ENCODE data around the gene PRCC.
"Not testable (repeated sequence)": the region's sequence is repeated elsewhere in the genome, so short reads cannot be mapped to it uniquely, and the experiment has no call there.

The PRCC gene

DNA sequence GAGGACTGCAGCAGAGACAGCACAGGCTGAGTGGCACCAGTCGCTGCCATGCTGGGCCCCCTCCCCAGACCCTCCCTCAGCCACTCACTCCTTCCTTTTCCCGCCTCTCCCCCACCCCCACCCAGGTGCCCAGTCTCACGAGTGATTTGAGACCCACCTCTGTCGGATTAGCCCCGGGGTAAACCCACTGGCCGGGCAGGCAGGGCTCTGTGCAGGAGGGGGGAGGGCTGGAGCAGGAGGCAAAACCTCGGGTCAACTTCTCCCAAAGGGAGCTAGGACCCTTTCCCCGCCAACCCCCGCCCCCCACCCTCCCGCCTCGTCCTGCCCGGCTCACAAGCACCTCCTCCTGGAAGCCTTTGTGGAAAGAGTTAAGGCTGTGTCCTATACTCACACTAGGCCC lies 23.0 kb upstream of the PRCC start:
- DNase-seq (ENCODE audit: low read depth, low spot score) = no peak

DNA sequence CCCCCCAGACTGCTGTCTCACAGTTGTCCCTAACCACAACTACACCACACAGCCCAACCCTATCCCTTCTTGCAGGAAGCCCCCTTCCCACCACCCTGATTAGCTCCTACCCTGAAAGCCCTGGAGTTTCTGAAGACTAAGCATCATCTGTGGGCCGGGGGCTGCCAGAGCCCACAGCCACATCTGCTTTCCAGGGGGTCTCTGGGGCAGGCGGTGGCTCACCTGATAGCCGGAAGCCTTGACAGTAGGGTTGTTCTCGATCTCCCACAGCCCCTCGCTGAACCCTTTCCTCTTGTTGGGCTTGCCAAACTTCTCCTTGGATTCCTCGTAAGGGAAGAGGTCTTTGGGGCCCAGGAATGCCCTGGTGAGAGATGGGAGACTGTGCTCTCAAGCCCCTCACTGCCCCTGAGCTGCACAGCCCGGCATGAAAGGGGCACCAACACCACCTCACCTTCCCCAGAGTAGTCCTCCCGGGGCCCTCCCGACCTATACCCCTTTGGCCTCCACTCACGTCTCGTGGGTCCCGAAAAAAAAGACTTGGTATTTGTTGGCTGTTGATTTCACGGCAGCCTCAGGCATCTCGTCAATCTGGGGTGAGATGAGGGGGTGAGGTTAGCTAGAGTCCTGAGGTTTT lies 22.4 kb upstream of the PRCC start:
- no peak for DNase-seq (ENCODE audit: low read depth, low spot score)

DNA sequence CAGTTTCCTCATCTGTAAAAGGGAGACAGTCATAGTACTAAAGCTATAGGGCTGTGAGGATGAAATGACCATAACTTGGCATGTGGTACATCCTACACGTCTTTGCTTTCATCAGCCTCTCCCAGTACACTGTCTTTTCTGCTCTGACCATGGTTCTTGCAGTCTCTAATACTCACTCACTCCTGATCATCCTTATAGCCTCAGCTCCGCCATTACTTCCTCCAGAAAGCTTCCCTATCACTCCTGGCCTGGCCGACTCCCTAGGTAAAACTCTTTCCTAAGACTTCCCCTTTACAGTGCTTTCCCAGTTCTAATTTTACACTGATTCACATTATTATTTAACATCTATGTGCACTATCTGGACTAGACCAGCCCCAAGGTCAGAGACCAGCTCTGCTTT lies 21.5 kb upstream of the PRCC start:
- no peak for DNase-seq (ENCODE audit: low read depth, low spot score)

DNA sequence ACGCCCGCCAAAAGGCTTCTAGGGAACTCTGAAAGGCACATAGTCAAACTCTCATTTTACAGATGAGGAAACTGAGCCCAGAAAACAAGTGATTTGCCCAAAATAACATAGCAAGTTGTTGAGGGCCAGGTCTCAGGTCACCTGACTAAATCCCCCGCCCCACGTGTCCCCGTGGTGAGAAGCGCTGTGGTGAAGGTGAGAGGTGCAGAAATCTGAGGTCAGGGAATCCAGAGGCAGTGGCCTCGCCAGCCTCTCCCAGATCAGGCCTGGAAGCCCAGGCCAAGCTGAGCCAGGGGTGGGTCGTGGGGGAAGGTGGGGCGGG lies 21.0 kb upstream of the PRCC start:
- DNase-seq (ENCODE audit: low read depth, low spot score) = no peak

DNA sequence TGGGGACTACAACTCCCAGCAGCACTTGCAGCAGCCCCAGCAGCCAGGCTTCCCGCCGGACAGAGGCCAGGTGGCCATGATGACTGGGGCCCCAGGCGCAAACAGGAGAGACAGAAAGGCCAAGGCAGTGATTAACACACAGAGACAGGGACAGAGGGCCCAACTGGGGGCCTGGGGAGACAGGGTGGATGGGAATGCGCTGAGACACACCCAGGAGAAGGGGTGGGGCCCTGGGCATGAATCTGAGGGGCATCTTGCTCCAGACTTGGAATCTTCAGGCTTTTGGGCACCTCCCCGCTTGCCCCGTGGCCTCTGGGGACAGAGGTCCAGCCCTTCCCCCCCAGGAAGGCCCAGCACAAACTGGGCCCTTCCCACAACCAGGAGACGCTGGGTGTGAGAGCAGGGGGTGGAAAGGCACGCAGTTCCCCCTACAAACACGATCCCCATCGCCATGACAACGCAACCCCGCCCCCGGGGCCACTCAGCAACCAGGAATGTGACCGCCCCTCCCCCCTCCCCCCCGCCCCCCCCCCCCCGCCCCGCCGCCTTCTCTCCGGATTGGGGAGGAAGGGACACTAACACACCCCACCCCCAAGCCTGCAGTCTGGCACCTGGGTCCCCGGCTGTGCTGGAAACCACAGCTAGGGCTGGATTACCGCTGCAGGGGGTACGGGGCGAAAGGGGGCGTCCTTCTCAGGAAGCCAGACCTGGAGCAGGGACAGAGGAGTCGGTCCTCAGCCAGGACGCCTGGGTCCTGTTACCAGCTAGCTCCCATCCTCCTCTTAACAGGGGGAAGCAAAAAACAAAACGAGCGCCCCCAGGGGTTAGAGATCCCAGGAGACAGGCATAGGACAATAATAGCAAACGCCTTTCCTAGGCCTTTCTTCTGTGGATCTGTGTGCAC lies 20.4 kb upstream of the PRCC start:
- no peak for DNase-seq (ENCODE audit: low read depth, low spot score)

DNA sequence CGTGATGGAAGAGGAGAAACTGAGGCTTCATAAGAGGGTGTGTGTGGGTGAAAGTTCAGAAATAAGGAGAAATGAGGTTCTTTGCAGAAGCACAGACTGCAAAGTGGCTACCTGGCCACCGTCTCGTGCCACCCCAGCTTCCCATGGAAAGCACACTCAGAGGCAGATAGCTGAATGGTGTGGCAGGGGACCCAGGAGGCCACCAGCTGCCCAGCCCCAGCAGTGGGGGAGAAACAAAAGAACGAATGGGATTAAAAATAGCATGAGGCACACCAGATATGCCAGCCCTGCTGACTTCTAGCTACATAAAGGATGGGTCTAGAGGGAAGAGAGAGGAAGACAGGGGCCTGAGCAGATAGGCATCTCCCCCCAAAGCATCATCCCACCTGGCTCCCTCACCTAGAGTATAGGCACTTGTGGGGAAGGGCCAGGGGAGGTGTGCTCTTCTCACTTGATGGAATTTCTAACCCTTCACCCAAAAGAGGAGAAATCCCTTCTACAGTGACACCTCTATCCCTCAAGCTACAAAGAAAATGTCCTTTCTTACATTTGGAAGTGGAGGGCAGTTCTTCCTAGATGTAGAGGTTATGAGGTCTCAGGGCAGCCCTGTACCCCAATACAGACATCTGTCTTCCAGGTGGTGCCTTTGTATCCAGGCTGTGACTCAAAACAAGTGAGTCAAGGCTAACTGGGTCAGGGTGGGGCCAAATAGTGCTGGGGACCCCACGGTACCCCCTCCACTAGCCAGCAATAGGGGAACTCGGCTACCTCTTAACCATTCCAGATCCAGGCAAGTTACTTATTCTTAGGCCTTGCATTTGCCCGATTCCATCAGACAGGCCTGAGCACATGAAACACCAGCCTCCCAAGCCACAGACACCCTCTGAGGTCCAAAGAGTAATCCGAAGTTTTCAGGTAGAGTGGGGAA lies 19.3 kb upstream of the PRCC start:
- no peak for DNase-seq (ENCODE audit: low read depth, low spot score)

DNA sequence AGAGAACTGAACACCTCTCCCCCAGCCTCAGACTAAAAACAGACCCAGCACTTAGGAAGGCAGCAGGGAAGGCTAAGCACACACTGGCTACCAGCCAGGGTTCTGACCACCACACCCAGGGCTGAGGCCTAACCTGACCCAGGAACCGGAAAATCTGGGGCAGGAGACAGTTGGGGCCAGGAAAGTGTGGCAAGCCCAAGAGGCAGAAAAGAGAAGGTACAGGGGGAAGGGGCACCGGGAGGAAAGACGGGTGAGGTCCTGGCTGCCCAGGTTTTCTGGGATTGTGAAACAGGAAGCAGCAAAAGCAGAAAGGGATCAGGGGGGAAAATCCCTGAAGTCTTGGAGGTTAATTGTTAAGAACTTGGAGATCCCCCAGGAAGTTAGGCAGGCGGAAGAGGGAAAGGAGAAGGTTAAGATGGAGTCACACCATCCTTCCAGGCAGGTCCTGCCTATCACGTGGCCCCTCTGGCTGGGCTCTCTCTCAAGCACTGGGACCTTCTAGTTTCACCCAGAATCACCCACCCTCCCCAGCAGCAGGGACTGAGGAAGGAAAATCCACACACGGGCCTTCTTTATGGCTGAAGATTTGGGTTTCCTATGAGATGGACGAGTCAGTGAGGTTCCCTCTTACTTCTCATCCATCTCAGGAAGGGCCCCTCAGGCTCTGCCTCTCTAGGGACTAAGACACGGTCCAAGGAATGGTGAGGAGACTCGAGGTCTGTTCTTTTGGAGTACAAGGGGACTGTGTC lies 18.5 kb upstream of the PRCC start:
- DNase-seq (ENCODE audit: low read depth, low spot score) = no peak

DNA sequence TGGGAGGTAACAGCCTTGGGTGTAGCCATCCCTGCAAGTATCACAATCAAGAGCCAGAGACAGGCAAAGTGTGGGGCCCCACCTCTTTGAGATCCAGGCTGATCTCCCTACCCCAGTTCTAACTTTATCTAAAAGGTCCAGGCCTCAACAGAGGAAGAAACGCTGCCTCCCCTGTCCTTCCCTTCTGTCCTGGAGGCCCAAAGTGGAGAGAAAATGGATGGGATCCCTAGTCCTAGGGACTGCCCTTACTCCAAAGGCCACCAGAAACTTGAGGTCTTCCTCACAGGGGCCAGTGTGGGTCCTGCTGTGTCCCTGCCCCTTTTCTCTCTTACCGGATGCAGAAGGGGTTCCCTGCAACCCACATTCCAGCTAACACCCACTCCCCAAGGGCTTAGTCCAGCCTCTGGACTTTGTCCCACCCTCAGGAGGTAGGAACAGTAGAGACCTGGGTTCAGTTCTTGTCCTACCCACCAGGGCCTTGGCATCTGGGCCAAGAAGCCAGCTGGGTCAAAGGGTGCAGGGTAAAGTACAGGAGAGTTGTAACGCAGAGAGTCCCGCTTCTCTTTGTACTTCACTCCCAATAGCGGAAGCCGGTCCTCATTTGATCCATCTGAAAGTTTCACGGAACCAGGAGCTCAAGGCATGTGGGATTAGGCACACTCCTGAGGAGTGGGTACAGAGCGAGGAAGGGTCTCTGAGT lies 17.8 kb upstream of the PRCC start:
- no peak for DNase-seq (ENCODE audit: low read depth, low spot score)

DNA sequence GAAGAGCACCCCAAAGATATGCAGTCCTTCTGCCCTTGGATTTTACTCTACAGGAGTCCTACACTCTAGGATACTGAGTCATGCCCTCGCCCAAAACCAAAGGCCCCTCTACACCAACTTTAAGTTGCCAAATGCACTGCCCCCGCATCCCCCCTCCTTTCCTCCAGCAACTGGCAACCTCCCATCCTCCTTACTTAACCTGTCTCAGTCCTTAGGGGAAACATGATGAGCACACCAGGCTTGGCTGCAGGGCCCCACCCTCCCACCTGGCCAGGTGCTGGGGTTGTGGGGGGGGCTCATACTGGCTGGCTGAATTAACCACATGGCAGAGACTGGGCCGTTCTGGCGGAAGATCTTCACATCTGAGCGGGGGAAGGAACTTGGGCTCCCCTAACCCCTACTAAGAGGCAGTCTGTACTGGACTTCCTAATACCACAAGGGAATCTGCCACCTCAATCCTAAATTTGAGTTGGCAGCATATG lies 17.1 kb upstream of the PRCC start:
- DNase-seq (ENCODE audit: low read depth, low spot score) = peak; percentile 17

DNA sequence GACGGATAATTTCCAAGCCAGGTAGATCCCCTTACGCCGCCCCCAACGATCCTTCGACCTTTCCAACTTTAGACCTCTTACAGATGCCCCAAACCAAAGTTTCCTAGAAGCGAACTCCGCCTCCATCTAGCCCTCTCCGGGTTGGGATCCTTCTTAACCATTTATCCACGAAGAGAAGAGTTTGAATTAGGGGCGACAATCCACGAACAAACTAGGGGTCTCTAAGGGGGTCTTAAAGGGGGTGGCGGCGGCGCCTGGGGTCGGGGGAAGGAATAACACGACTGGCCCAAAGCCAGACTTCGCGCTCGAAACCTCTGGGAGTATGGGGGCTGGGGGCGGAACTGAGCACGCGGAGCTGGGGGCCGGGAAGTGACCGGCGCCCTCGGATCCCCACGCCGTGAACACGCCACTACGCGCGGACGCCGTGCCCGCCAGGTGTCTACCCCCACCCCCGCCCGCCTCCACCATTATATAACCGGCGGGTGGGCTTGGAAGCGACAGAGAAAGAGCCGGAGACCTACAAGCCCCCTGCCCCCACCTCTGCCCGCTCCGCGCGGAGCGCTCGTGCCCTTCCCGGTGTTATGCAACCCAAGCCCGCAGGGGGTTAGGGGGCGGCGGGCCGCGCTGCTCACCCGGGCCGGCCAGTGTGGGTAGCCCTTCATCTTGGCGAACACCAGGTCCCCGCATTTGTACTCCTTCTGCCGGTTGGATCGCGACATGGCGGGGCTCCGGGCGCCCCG lies 16.5 kb upstream of the PRCC start:
- DNase-seq (ENCODE audit: low read depth, low spot score) = no peak

DNA sequence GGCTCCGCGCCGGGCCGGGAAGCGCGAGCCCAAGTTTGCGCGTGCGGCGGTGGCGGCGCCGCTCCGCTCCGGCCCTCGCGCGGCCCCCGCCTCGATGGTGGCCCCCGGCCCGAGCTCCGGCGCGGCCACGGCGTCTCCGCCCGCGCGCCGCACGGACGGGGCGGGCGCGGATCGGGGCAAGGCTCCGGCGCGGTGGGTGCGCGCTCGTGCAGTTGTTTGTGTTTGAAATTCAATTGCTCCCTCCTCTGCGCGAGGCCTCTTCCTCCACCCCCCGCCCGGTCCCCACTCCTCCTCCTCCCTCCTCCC lies 15.9 kb upstream of the PRCC start, which contains the start of gene HDGF:
TSS of gene HDGF (minus strand) at position 225 of the 306 bp plus-strand sequence. CDS start 246 bp downstream, outside the sequence.
- no peak for DNase-seq (ENCODE audit: low read depth, low spot score)

DNA sequence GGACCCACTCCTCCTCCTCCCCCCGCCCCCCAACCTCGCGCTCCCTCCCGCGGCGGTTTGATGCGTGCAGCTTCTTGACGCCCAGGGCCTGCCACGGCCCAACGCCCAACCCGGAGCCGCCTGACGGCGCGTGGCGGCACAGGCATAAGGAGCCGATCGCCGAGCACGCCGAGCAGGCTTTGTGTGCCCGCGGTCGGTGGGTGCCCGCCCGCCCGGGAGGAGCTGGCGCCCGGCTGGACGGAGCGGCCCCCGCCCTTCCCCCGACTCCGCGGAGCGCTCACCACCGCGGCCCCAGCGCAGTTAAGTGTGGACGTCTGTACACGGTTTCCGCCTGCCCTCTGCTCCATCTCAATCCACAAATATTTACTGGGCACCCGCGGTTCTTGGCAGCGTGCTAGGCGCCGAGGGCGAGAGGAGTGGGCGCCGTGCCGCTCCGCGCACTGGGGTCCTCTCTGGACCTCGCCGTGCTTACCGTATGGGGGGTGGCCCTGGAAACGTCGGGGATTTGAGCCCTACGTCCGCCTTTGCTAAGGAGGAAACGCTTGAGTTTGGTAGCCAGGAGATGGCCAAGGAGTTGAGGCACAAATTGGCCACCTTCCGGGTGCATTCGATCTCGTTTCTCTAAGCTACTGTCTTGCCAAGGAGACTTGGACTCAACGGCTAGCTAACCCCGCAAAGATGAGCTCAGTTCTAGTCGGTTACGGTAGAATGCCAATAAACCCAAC lies 15.4 kb upstream of the PRCC start:
- DNase-seq (ENCODE audit: low read depth, low spot score) = peak; percentile 98

DNA sequence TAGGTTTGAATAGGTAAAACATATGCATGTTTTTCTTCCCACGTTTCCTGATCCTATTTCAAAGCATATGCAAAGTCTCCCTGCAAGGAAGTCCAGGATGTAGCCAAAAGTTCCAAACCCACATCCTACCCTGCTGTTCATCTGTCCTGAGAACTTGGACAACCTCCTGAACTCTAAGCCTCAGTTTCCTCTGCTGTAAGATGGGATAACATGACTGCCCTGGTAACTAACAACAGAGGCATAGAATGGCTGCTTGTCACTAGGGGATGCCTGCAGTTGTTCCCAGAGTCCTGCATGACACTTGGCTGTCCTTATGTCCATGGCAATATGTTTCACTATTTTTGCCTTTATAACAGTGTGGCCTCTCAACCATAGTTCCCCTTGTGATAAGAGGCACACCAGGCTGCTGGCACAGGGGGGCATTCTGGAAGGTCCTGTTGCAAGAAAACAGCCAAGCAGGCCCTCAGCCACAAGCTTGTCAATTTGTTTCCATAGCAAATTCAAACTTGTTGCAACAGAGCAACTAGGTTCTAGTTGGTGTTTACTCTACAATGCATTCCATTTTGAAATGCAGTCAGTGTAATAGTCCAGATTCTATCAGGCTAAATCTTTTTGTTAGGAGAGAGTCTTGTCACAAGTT lies 14.4 kb upstream of the PRCC start:
- DNase-seq (ENCODE audit: low read depth, low spot score) = no peak

DNA sequence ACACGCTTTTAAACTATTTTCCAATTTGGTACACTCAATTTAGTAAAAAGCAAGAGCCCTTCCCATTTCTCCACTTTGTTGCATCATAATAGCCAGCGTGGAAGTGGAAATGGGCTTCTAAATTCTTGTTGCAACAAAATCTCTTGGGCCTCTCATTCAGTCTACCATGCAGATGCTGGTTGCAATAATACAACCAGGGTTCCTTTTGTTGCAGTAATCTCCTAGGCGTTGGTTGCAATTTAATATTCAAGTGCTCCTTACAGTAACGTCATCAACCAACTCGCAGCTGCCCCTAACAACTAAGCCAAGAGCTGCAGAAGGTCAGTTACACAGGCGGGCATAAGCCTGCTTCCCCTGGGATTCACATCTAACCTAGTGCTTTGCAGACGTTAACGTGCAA lies 13.1 kb upstream of the PRCC start:
- no peak for DNase-seq (ENCODE audit: low read depth, low spot score)

DNA sequence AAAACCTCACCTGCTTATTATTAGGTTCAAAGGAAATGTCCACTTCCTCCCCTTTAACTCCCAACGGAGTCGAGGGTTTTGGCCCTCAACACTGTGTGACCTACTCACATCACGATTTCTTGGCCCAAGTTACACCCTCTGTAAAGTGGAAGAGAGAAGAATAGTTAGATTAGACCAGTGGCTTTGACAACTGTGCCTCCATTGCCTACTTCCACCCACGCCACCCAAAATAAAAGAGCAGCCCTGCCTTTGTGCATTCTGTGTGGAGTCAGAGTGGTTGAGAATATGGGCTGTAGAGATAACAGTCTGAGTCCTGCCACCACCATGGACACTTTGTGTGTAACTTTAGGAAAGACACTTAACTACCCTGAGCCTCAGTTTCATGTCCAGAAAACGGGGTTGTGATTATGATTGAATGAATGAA lies 11.8 kb upstream of the PRCC start:
- DNase-seq (ENCODE audit: low read depth, low spot score) = no peak

DNA sequence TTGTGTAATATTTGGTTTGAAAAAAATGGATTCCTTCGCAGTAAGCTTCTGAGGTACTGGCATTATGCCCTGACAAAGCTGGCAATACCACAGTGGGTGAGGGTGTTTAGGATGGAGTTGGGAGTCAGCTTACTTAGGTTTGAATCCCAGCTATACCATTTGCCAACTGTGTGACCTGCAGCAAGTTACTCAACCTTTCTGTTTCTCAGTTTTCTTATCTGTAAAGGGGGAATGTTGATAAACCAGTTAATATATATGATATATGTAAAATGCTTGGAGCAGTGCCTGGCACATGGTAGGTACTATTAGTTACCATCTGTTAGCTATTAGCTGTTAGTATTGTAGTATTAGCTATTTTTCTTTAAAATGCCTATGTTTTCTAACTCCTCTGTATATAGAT lies 11.0 kb upstream of the PRCC start:
- DNase-seq (ENCODE audit: low read depth, low spot score) = no peak

DNA sequence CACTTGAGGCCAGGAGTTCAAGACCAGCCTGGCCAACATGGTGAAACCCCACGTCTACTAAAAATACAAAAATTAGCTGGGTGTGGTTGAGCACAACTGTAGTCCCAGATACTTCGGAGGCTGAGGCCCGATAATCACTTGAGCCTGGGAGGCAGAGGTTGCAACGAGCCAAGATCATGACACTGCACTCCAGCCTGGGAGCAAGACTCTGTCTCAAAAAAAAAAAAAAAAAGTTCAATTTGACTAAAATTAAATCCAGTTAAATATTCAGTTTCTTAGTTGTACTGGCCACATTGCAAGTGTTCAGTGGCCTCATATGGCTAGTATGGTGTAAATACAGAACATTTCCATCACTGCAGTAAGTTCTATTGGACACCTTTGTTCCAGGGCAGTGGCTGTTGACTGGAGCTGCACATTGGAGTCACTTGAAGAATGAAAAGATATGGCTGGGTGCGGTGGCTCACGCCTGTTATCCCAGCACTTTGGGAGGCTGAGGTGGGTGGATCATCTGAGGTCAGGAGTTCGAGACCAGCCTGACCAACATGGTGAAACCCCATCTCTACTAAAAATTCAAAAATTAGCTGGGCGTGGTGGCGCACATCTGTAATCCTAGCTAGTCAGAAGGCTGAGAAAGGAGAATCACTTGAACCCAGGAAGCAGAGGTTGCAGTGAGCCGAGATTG lies 9.6 kb upstream of the PRCC start:
- not testable (repeated sequence) for DNase-seq (ENCODE audit: low read depth, low spot score)

DNA sequence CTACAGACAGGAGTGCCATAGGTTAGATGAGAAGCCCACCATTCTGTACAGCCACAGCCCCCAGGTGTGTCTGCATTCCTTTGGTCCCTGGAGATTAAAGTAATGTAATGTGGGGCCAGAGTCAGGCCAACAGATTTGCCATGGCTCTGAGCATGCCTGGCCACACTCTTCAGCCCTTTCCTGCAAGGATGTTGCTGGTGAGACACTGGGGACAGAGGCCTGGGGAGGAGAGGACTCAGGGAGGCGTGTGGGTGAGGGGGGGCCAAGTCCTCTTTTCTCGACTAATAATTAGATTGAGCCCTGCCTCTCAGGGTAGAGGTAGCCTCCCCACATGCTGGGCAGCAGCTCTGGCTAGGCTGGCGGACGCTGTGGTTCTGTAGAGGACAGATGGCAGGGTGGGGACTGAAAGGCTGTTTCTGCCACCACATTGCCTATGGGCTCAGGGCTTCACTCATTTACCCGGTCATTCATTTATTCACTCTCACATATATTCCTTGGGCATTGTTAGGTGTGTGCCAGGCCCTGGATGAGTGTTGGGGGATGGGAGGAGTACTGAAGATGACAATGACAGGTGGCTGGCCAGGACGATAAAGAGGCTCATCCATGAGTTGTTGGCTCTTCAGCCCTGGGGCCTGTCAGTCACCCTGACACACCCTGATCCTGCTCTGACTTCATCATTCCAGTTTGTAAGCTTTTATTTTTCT lies 7.1 kb upstream of the PRCC start:
- no peak for DNase-seq (ENCODE audit: low read depth, low spot score)
